ENCODE measurements around the gene ANKS1B.
"Not testable (repeated sequence)": the region's sequence is repeated elsewhere in the genome, so short reads cannot be mapped to it uniquely, and the experiment has no call there.

ANKS1B gene

GRCh38 chr12:98797200-98797599 is 1187.5 kb downstream of the ANKS1B start:
- no peak for ATAC-seq

- ATAC-seq = no peak
Observed at GRCh38 chr12:98796745-98797144, 1188.0 kb downstream of the ANKS1B start.

GRCh38 chr12:98793121-98793520 is 1191.6 kb downstream of the ANKS1B start:
- ATAC-seq = no peak

GRCh38 chr12:98791406-98791805 is 1193.3 kb downstream of the ANKS1B start:
- ATAC-seq = no peak

GRCh38 chr12:98788396-98788795 is 1196.3 kb downstream of the ANKS1B start:
- no peak for ATAC-seq

- ATAC-seq = no peak
Observed at GRCh38 chr12:98786653-98787052, 1198.1 kb downstream of the ANKS1B start.

- no peak for ATAC-seq
Observed at GRCh38 chr12:98783420-98783819, 1201.3 kb downstream of the ANKS1B start.

GRCh38 chr12:98780261-98780660 is 1204.5 kb downstream of the ANKS1B start:
- no peak for ATAC-seq

GRCh38 chr12:98772818-98773217 is 1211.9 kb downstream of the ANKS1B start:
- ATAC-seq = no peak

GRCh38 chr12:98771811-98772752 is 1212.7 kb downstream of the ANKS1B start:
- no peak for ATAC-seq

- no peak for ATAC-seq
Observed at GRCh38 chr12:98770230-98770629, 1214.5 kb downstream of the ANKS1B start.

- no peak for ATAC-seq
Observed at GRCh38 chr12:98769068-98769467, 1215.7 kb downstream of the ANKS1B start.

GRCh38 chr12:98767248-98767647 is 1217.5 kb downstream of the ANKS1B start:
- no peak for ATAC-seq

- ATAC-seq = no peak
Observed at GRCh38 chr12:98763656-98764055, 1221.1 kb downstream of the ANKS1B start.

GRCh38 chr12:98758331-98758730 is 1226.4 kb downstream of the ANKS1B start:
- no peak for ATAC-seq

GRCh38 chr12:98757455-98757854 is 1227.3 kb downstream of the ANKS1B start:
- ATAC-seq = no peak

GRCh38 chr12:98755855-98756254 is 1228.9 kb downstream of the ANKS1B start:
- ATAC-seq = not testable (repeated sequence)

GRCh38 chr12:98754095-98754494 is 1230.6 kb downstream of the ANKS1B start:
- peak; percentile 72 to 83 for ATAC-seq

- no peak for ATAC-seq
Observed at GRCh38 chr12:98752726-98753125, 1232.0 kb downstream of the ANKS1B start.

GRCh38 chr12:98751580-98752115 is 1233.1 kb downstream of the ANKS1B start:
- ATAC-seq = no peak

- ATAC-seq = no peak
Observed at GRCh38 chr12:98750511-98750910, 1234.2 kb downstream of the ANKS1B start.

GRCh38 chr12:98748463-98748862 is 1236.3 kb downstream of the ANKS1B start:
- ATAC-seq = no peak

- ATAC-seq = peak; percentile 28 to 33
Observed at GRCh38 chr12:98745578-98746391, 1239.0 kb downstream of the ANKS1B start.

Data from activated CD4-positive, CD25-positive, alpha-beta regulatory T cell treated with anti-CD3 and anti-CD28 coated beads, Interleukin-2, amount 50 U/mL, for 24 hours (primary cell).